ACC112 (cell line): ENCODE data around the gene NADK.

Source experiments
- H2AFZ ChIP-seq: fragments of 200-600 bp; sonication (generic); one replicate; pipeline ENCODE4 v1.6.0; 2017; ENCODE audit warnings: antibody characterized with exemption, low read length; ENCODE audit not compliant: unreplicated experiment
- H3K27ac ChIP-seq: fragments of 200-600 bp; sonication (generic); 2 replicates; pipeline ENCODE4 v1.5.1; 2014; ENCODE audit warnings: low read depth, mild to moderate bottlenecking, antibody characterized with exemption, low read length, moderate library complexity
- H3K27me3 ChIP-seq: fragments of 200-600 bp; sonication (generic); 2 replicates; pipeline ENCODE4 v1.6.1; 2014; ENCODE audit warnings: mild to moderate bottlenecking, antibody characterized with exemption, low read length, moderate library complexity, mixed read lengths; ENCODE audit not compliant: insufficient read depth
- H3K36me3 ChIP-seq: fragments of 200-600 bp; sonication (generic); 2 replicates; pipeline ENCODE4 v1.6.1; 2016; ENCODE audit warnings: mild to moderate bottlenecking, antibody characterized with exemption, low read length, moderate library complexity, mixed read lengths; ENCODE audit not compliant: insufficient read depth
- H3K4me1 ChIP-seq: fragments of 200-600 bp; sonication (generic); one replicate; pipeline ENCODE4 v1.6.1; 2016; ENCODE audit warnings: low read length, mixed read lengths; ENCODE audit not compliant: insufficient read depth, unreplicated experiment, control insufficient read depth
- H3K4me3 ChIP-seq: fragments of 200-600 bp; sonication (generic); 2 replicates; pipeline ENCODE4 v1.5.1; 2014; ENCODE audit warnings: mild to moderate bottlenecking, low read depth, low read length
- H3K79me2 ChIP-seq: fragments of 200-600 bp; sonication (generic); one replicate; pipeline ENCODE4 v1.6.0; 2016; ENCODE audit warnings: low read length; ENCODE audit not compliant: control insufficient read depth, unreplicated experiment, insufficient read depth

Gene NADK

DNA sequence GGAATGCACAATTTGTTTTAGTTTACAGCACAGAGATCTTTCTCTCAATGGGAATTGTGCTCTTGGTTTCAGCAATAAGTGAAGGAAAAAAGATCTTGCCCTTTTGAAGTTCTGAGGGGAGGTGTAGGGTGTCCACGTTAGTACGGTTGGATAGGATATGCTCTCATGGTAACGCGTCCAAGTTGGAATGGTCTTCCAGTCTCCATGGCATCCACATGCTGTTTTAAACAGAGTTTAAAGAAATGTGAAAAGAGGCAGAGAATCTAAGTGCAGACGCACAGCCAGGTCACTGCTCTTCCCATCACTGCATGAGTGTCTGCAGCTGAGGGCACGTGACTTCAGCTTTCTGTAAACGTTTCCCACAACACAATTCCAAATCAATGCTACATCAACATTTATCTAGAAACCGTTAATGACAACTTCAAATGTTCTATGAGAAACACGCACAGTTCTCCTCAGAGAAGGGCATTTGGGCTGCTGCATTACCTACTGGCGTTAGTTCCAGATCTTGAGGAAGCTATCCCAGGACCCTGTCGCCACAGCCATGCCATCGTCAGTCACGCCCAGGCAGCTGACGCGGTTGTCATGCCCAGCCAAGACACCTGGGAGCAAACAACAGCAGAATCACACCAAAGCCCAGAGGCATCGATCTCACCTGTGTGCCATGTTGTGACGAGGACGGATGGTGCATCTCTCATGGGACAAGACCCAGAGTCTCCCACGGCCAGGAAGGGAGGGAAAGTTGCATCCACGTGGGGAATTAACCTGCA lies 8.8 kb upstream of the NADK start:
- Histone ChIP-seq H3K4me3 (no peak overlapping the region), H2AFZ (no peak overlapping the region), H3K27ac (no peak overlapping the region), H3K79me2 (peaks cover 3% of the 10 kb centered on the region), H3K27me3 (no peaks in the 10 kb centered on the region), H3K36me3 (peaks cover 40% of the 10 kb centered on the region), H3K4me1 (peaks cover 20% of the 10 kb centered on the region)

DNA sequence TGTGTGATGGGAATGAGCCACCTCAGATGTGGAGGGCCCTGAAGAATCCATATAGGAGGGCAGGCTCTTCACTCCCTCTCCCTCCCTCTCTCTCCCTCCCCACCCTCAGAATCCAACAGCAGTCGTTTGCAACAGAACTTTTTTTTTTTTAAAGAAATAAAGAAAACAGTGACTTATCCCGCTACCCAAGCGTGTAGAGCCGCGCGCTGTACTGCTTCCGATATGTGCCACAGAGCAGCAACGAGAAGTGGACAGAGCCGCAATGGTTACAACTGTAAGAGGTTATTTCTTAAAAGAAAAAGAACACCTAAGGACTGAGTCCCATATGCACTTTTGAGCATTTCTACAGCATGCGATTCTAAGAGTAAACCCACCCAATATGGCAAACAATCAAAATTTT lies 7.4 kb upstream of the NADK start:
- H3K79me2 ChIP-seq: peaks cover 2% of the 10 kb centered on the region
- H2AFZ ChIP-seq: no peak overlapping the region
- H3K27ac ChIP-seq: no peak overlapping the region
- H3K36me3 ChIP-seq: peaks cover 38% of the 10 kb centered on the region
- no peaks in the 10 kb centered on the region for H3K27me3 ChIP-seq
- H3K4me3 ChIP-seq: no peak overlapping the region
- H3K4me1 ChIP-seq: peaks cover 34% of the 10 kb centered on the region

DNA sequence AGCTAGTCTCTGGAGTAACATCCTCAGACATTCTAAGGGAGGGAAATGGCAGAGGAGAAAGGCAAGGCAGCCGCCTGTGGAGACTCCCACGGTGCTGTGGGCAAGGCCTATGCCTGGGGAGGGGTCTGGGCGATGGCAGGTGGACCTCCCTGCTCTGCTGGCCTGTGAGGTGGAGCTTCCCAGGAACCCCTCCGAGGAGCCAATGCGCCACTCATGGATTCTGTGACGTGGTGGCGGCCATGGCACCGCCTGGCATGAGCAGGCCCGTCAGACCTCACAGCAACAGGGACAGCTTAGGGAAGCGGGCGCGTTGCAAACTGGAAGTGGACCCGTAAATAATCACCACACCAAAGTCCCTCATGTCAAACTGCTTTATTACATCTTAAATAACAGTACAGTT lies 6.7 kb upstream of the NADK start:
- Histone ChIP-seq H3K4me3 (no peak overlapping the region), H3K4me1 (peaks cover 41% of the 10 kb centered on the region), H2AFZ (no peak overlapping the region), H3K27me3 (no peaks in the 10 kb centered on the region), H3K36me3 (peaks cover 34% of the 10 kb centered on the region), H3K27ac (peak overlapping the region; percentile 22; the same call in 1 of the 2 replicates), H3K79me2 (no peaks in the 10 kb centered on the region)

DNA sequence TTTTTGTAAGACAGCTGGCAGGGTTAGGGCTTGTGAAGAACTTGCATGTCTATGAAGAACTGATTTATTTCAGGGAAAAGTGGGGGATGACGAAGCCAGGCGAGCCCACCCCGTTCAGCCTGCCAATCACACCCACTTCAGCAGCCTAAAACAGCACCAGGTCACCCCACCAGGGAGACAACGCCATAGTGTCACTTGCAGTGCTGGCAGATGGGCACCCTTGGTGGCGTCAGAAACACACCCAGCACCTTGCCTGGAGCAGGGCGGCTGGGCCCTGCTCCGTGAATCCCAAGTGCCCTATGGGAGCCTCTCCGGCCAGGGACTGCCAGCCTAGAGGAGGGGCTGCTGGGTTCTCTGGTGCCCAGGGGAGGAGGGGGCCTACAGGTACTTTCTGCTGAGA lies 5.0 kb upstream of the NADK start:
- Histone ChIP-seq H3K27me3 (no peaks in the 10 kb centered on the region), H3K4me1 (peaks cover 51% of the 10 kb centered on the region), H2AFZ (no peak overlapping the region), H3K4me3 (no peak overlapping the region), H3K27ac (peak overlapping the region; percentile 68), H3K36me3 (peaks cover 22% of the 10 kb centered on the region), H3K79me2 (no peaks in the 10 kb centered on the region)

DNA sequence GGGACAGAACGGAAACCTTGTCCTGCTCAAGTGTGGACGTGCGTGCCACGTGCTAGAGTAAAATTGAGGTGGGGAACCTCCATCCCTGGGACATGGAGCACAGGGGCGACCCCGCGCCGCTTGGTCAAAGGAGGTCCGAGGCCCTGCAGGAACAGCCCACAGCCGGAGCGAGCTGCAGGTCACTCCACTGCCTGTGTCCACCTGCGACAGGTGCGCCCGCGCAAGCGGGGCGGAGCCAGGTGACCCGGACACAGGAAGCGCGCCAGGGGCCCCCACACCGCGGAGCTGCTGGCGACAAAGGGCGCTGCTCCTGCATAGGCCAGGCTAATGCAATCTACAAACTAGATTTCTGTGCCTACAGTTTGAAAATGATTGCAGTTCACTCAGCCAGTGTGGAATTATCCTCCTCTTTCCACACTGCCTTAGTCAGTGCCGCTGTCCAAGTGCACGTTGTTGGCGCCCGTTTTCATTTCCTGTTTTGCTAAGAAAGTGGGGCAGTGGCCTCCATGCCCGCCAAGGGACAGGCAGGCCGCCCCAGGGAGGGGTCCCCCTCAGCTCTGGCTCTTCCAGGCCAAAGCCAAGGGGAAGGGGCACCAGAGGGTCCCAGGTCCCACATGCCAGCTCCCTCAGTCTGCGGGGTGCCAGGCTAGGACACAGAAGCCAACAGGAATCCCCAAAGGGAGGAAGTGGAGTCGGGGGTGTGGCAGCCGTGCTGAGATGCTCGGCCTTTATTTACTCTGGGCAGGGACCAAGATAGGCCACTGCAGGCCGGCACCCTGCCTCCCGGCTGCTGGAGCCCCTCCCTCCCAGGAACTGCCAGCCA lies 4.3 kb upstream of the NADK start:
- H3K4me3 ChIP-seq: peak overlapping the region; percentile 64
- H3K79me2 ChIP-seq: peaks cover 5% of the 10 kb centered on the region
- peak overlapping the region; percentile 68 for H3K27ac ChIP-seq
- no peak overlapping the region for H2AFZ ChIP-seq
- peaks cover 51% of the 10 kb centered on the region for H3K4me1 ChIP-seq
- peaks cover 18% of the 10 kb centered on the region for H3K36me3 ChIP-seq
- H3K27me3 ChIP-seq: no peaks in the 10 kb centered on the region

DNA sequence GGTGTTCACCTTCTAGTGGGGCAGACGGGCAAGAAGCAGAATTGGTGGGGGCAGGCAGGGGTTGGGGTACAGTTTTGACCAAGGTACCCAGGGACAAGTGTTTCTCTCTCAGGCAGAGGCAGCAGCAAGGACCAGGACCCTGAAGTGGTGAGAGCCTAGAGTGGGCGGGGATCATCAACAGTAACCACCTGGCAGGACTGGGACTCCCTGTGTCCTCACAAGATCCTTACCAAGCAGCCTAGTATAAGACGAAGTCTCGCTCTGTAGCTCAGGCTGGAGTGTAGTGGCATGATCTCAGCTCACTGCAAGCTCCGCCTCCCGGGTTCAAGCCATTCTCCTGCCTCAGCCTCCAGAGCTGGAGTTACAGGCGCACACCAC lies 3.2 kb upstream of the NADK start:
- Histone ChIP-seq H3K4me3 (no peak overlapping the region), H3K36me3 (peaks cover 10% of the 10 kb centered on the region), H3K4me1 (peaks cover 54% of the 10 kb centered on the region), H3K27ac (no peak overlapping the region), H3K79me2 (peaks cover 15% of the 10 kb centered on the region), H2AFZ (no peak overlapping the region), H3K27me3 (no peaks in the 10 kb centered on the region)

DNA sequence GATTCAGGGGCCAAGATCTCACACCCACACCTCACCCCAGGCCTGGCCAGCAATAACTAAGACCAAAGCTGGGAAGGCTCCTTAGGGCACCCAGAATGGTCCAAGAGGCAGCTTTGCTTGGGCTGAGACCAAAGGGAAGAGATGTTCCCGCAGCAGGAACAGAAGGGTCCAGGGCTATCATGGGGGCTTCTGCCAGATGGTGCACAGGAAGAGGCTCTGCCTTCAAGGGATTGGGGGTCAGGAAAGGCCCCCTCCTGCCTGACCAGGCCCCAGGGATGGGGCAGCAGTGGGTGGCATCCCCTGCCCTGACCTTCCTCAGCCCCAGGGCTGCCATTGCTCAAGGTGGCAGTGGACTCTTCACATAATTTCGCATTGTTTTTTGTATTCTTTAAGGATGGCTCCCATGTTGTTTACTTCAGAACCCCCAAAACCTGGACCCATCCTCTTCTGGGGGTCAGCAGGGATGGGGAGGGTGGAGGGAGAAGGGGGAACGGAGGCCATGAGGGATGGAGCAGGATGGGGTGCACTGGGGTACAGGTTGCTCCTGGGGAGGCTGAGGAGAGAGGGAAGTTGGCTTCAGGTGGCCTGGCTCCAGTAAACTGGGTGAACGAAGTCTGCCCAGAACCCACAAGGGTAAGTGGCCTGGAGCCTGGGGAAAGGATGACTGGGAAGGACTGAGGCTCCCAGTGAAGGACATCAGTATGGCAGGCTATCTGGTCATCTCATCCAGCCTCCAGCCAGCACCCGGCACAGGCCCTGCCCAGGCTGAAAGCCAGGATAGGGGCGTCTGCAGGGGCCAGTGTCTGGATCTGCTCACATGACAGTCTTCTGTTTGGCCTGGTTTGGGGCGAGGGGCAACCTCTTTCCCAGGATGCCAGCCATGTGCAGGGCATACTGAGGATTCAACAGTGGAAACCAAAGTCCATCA lies 2.6 kb upstream of the NADK start:
- H2AFZ ChIP-seq: no peak overlapping the region
- H3K79me2 ChIP-seq: peaks cover 21% of the 10 kb centered on the region
- H3K4me1 ChIP-seq: peaks cover 59% of the 10 kb centered on the region
- peak overlapping the region; percentile 80 for H3K27ac ChIP-seq
- 0 out of 2 replicates have a peak, but pooled peaks cover 4% of the 10 kb centered on the region for H3K36me3 ChIP-seq
- H3K27me3 ChIP-seq: no peaks in the 10 kb centered on the region
- no peak overlapping the region for H3K4me3 ChIP-seq

DNA sequence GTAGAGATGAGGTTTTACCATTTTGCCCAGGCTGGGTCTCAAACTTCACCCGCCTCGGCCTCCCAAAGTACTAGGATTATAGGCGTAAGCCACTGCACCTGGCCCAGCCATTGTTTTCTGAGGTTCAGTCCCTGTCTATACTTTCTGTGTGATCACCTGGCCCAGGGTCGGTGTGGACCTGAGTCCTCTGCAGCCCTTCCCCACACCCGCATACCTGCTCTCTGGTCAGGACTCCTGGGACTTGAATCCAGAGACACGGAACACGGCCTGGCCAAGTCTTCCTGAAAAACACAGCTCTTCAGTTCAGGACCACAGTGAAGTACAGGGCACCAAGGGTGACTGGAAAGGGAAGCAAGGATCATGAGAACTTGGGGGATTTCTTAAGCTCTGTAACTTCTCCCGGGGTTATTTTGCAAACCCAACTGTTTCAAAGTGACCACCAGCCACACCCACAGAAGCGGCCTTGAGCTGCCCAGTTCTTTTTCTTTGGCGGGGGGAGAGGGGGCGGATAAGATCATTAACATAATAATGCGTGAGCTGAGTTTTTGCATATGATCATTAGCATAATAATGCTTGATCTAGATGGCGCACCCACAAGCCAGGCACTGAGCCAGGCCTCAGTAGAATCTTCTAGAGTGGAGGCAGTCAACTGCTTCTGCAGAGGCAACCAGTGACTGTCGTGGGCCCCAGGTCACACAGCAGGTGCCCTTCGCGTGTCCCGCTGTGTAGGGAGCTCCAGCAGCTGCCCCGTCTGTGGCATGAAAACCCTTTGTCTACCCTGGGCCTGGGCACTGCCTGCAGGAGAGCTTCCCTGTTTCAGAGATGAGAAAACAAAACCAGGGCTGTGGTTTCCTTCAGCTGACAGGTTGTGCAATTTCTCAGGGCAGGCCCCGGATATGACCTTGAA lies 1.7 kb upstream of the NADK start:
- Histone ChIP-seq H3K27me3 (no peaks in the 10 kb centered on the region), H2AFZ (no peak overlapping the region), H3K4me1 (peaks cover 64% of the 10 kb centered on the region), H3K36me3 (no peaks in the 10 kb centered on the region), H3K27ac (peak overlapping the region; percentile 80), H3K4me3 (peak overlapping the region; percentile 45; the same call in 1 of the 2 replicates), H3K79me2 (peaks cover 30% of the 10 kb centered on the region)

DNA sequence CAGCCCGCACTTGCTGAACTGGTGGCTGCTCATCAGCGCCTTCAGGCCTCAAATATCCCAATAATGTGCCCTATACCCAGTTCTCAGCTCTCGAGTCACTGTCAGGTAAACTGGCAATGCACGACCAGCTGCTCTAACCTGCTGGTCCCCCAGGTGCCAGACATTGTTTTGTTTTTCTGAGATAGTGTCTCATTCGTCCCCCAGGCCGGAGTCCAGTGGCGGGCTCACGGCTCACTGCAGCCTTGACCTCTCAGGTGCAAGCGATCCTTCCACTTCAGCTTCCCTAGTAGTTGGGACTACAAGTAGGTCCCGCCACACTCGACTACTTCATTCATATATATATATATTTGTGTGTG lies 1.0 kb upstream of the NADK start:
- Histone ChIP-seq H2AFZ (no peak overlapping the region), H3K36me3 (0 out of 2 replicates have a peak, but pooled peaks cover 3% of the 10 kb centered on the region), H3K27ac (peak overlapping the region; percentile 80), H3K4me3 (peak overlapping the region; percentile 99), H3K79me2 (peaks cover 37% of the 10 kb centered on the region), H3K27me3 (no peaks in the 10 kb centered on the region), H3K4me1 (peaks cover 60% of the 10 kb centered on the region)
